Naive thymus-derived CD4-positive, alpha-beta T cell (primary cell): ENCODE measurements around the gene SORCS1. TPM values are rescaled to one million over a fixed set of nuclear protein-coding genes. Genes with fewer than 3 reads are reported as not detected.

Source experiments
- ATAC-seq: fragments of 150-1000 bp; cut with Tn5 transposase; 2 replicates; pipeline ENCODE4 v1.10.0; 2021; ENCODE audit warnings: mild to moderate bottlenecking, moderate library complexity
- CTCF ChIA-PET: fragments of 350-600 bp; sonication (Branson Sonifier 250); formaldehyde crosslinking; loops from one replicate; lab custom pipeline; 2021; ENCODE audit warnings: antibody characterized with exemption; lab: Charles Lee
- POLR2A ChIA-PET: fragments of 350-600 bp; sonication (Branson Sonifier 250); formaldehyde crosslinking; loops from one replicate; lab custom pipeline; 2021; ENCODE audit warnings: antibody characterized with exemption, inconsistent platforms; lab: Charles Lee
- DNase-seq, 9 donors: peaks; one replicate each; pipeline versions ENCODE4 v3.0.0 to v3.0.0-alpha.2; 2020 to 2022; ENCODE audit warnings: mixed read lengths in 1 of 9
- H3K27ac ChIP-seq: one replicate; pipeline ENCODE4 v1.7.0; 2013; ENCODE audit warnings: mild to moderate bottlenecking, low read depth, low read length, moderate library complexity
- H3K27me3 ChIP-seq, 2 donors: one replicate each; pipeline ENCODE4 v1.7.0; 2013; ENCODE audit warnings: low read length in 2 of 2, mild to moderate bottlenecking in 2 of 2, moderate library complexity in 2 of 2; ENCODE audit not compliant: control insufficient read depth in 2 of 2, insufficient read depth in 2 of 2
- H3K36me3 ChIP-seq, 3 experiments: 1 replicate in 2 of 3; 2 replicates in 1 of 3; pipeline ENCODE4 v1.7.0; 2013; ENCODE audit warnings: low read length in 3 of 3, mild to moderate bottlenecking in 3 of 3, moderate library complexity in 1 of 3; ENCODE audit not compliant: insufficient read depth in 3 of 3, control insufficient read depth in 2 of 3
- H3K4me1 ChIP-seq, 2 donors: one replicate each; pipeline ENCODE4 v1.7.0; 2013; ENCODE audit warnings: low read length in 2 of 2, mild to moderate bottlenecking in 2 of 2, moderate library complexity in 1 of 2; ENCODE audit not compliant: control insufficient read depth in 2 of 2, insufficient read depth in 2 of 2
- H3K4me3 ChIP-seq: 2 replicates; pipeline ENCODE4 v1.7.0; 2013; ENCODE audit warnings: mild to moderate bottlenecking, low read length
- H3K9me3 ChIP-seq, 3 experiments: 1 replicate in 2 of 3; 2 replicates in 1 of 3; pipeline ENCODE4 v1.7.0; 2013; ENCODE audit warnings: low read length in 3 of 3; ENCODE audit not compliant: control insufficient read depth in 2 of 3
- H3K27ac Mint-ChIP-seq, 9 donors: one replicate each; pipeline ENCODE4 v1.8.0; 2020 to 2022; ENCODE audit warnings: mixed read lengths in 9 of 9, mild to moderate bottlenecking in 8 of 9, moderate library complexity in 5 of 9, inconsistent platforms in 2 of 9
- H3K27me3 Mint-ChIP-seq, 5 donors: one replicate each; pipeline ENCODE4 v1.8.0; 2021 to 2022; ENCODE audit warnings: mixed read lengths in 5 of 5, mild to moderate bottlenecking in 1 of 5
- H3K36me3 Mint-ChIP-seq, 5 donors: one replicate each; pipeline ENCODE4 v1.8.0; 2020 to 2022; ENCODE audit warnings: mixed read lengths in 5 of 5, mild to moderate bottlenecking in 3 of 5, inconsistent platforms in 1 of 5
- H3K4me1 Mint-ChIP-seq, 7 donors: one replicate each; pipeline ENCODE4 v1.8.0; 2020 to 2022; ENCODE audit warnings: mixed read lengths in 7 of 7, mild to moderate bottlenecking in 3 of 7, inconsistent platforms in 1 of 7
- H3K4me3 Mint-ChIP-seq, 10 donors: one replicate each; pipeline ENCODE4 v1.8.0; 2020 to 2022; ENCODE audit warnings: mild to moderate bottlenecking in 10 of 10, mixed read lengths in 10 of 10, moderate library complexity in 6 of 10, inconsistent platforms in 2 of 10
- H3K9me3 Mint-ChIP-seq, 11 donors: one replicate each; pipeline ENCODE4 v1.8.0; 2020 to 2022; ENCODE audit warnings: mixed read lengths in 11 of 11, mild to moderate bottlenecking in 4 of 11, inconsistent platforms in 1 of 11, moderate library complexity in 1 of 11
- intact Hi-C, 2 donors: fragments of 100-400 bp; cut with micrococcal nuclease; formaldehyde crosslinking; loops; one replicate each; pipeline ENCODE4 v1.15.1; 2023
- polyA plus RNA-seq, 2 donors: library from polyadenylated mRNA; unstranded; fragments of 300-500 nt; fragmentation: Illumina TruSeq; gene quantifications; one replicate each; pipeline ENCODE4 v1.2.3, GENCODE V29; 2021
- total RNA-seq, 6 experiments: library from RNA in 5 of 6; stranded (reverse) in 5 of 6; gene quantifications; 1 replicate in 5 of 6; 2 replicates in 1 of 6; pipeline ENCODE4 v1.2.3 and lab custom pipeline; 2021 to 2026

Gene SORCS1
- total and polyA plus RNA-seq, 7 experiments from 2014 or later, result not detected

- DNase-seq (no peak), ATAC-seq (no peak)
- ChIA-PET CTCF (no interaction called here), POLR2A (no interaction called here)
- Mint-ChIP-seq H3K36me3 (peaks cover 0 to 6% (median 2%) of the 10 kb centered on the region in 5 donors), H3K4me1 (peaks cover 0 to 7% (median 0%) of the 10 kb centered on the region in 7 donors), H3K27me3 (peaks cover 28 to 42% (median 35%) of the 10 kb centered on the region in 5 donors), H3K9me3 (peaks cover 0 to 12% (median 3%) of the 10 kb centered on the region in 11 donors), H3K4me3 (no peak overlapping the region), H3K27ac (no peak overlapping the region)
- H3K36me3 ChIP-seq, result no peaks in the 10 kb centered on the region
- intact Hi-C loops, result no loop called here
- no peaks in the 10 kb centered on the region for H3K9me3 ChIP-seq
- H3K27me3 ChIP-seq, result no peaks in the 10 kb centered on the region
- no peak overlapping the region for H3K27ac ChIP-seq
- H3K4me1 ChIP-seq, result no peaks in the 10 kb centered on the region
- H3K4me3 ChIP-seq, result no peak overlapping the region
Measured at GRCh38 chr10:107166403-107166802, 1.9 kb upstream of the SORCS1 start.

- peaks cover 0 to 12% (median 4%) of the 10 kb centered on the region in 11 donors for H3K9me3 Mint-ChIP-seq
- Histone ChIP-seq H3K4me3 (no peak overlapping the region), H3K4me1 (no peaks in the 10 kb centered on the region), H3K27me3 (no peaks in the 10 kb centered on the region), H3K36me3 (no peaks in the 10 kb centered on the region), H3K9me3 (no peaks in the 10 kb centered on the region), H3K27ac (no peak overlapping the region)
- intact Hi-C loops, result no loop called here
- ChIA-PET POLR2A (no interaction called here), CTCF (no interaction called here)
- peaks cover 0 to 6% (median 2%) of the 10 kb centered on the region in 5 donors for H3K36me3 Mint-ChIP-seq
- DNase-seq, result no peak
- peaks cover 0 to 7% (median 0%) of the 10 kb centered on the region in 7 donors for H3K4me1 Mint-ChIP-seq
- H3K27me3 Mint-ChIP-seq, result peaks cover 28 to 46% (median 35%) of the 10 kb centered on the region in 5 donors
- H3K27ac Mint-ChIP-seq, result no peak overlapping the region
- peak overlapping the region in 1 of 10 donors; percentile 52 for H3K4me3 Mint-ChIP-seq
- ATAC-seq, result no peak
Measured at GRCh38 chr10:107164992-107165391, 486 bp upstream of the SORCS1 start.

- Mint-ChIP-seq H3K27ac (no peak overlapping the region), H3K4me1 (peaks cover 0 to 7% (median 0%) of the 10 kb centered on the region in 7 donors)
Measured at GRCh38 chr10:107163076-107163855, 1.2 kb downstream of the SORCS1 start.

GRCh38 chr10:107160866-107161265, 3.6 kb downstream of the SORCS1 start:
- DNase-seq (no peak), ATAC-seq (no peak)
- Mint-ChIP-seq H3K36me3 (peaks cover 0 to 6% (median 2%) of the 10 kb centered on the region in 5 donors), H3K4me3 (no peak overlapping the region), H3K27ac (no peak overlapping the region), H3K4me1 (peaks cover 0 to 7% (median 0%) of the 10 kb centered on the region in 7 donors), H3K9me3 (peaks cover 0 to 14% (median 4%) of the 10 kb centered on the region in 11 donors), H3K27me3 (peaks cover 22 to 34% (median 30%) of the 10 kb centered on the region in 5 donors)
- H3K27me3 ChIP-seq, result no peaks in the 10 kb centered on the region
- ChIA-PET CTCF (no interaction called here), POLR2A (no interaction called here)
- H3K27ac ChIP-seq, result no peak overlapping the region
- H3K4me1 ChIP-seq, result no peaks in the 10 kb centered on the region
- intact Hi-C loops, result no loop called here
- no peaks in the 10 kb centered on the region for H3K36me3 ChIP-seq
- H3K4me3 ChIP-seq, result no peak overlapping the region
- H3K9me3 ChIP-seq, result no peaks in the 10 kb centered on the region

More at GRCh38 chr10:107163076-107163855, 1.2 kb downstream of the SORCS1 start:
- ChIA-PET POLR2A (no interaction called here), CTCF (no interaction called here)
- Mint-ChIP-seq H3K9me3 (peaks cover 0 to 13% (median 4%) of the 10 kb centered on the region in 11 donors), H3K4me3 (no peak overlapping the region), H3K36me3 (peaks cover 0 to 6% (median 2%) of the 10 kb centered on the region in 5 donors), H3K27me3 (peaks cover 28 to 46% (median 35%) of the 10 kb centered on the region in 5 donors)
- intact Hi-C loops, result no loop called here
- Histone ChIP-seq H3K4me3 (no peak overlapping the region), H3K36me3 (no peaks in the 10 kb centered on the region), H3K4me1 (no peaks in the 10 kb centered on the region), H3K27me3 (no peaks in the 10 kb centered on the region), H3K9me3 (no peaks in the 10 kb centered on the region), H3K27ac (no peak overlapping the region)
- ATAC-seq, result no peak
- DNase-seq, result no peak

- H3K9me3 ChIP-seq, result no peaks in the 10 kb centered on the region
- H3K9me3 Mint-ChIP-seq, result peaks cover 0 to 17% (median 2%) of the 10 kb centered on the region in 11 donors
- peaks cover 0 to 1% (median under 1%) of the 10 kb centered on the region in 5 donors for H3K36me3 Mint-ChIP-seq
- H3K4me3 Mint-ChIP-seq, result no peak overlapping the region
- ChIA-PET CTCF (no interaction called here), POLR2A (no interaction called here)
- H3K4me3 ChIP-seq, result no peak overlapping the region
- intact Hi-C loops, result no loop called here
- no peak overlapping the region for H3K27ac ChIP-seq
- H3K4me1 ChIP-seq, result no peaks in the 10 kb centered on the region
- H3K27me3 ChIP-seq, result no peaks in the 10 kb centered on the region
- peaks cover 14 to 26% (median 20%) of the 10 kb centered on the region in 5 donors for H3K27me3 Mint-ChIP-seq
- ATAC-seq (no peak), DNase-seq (no peak)
- H3K27ac Mint-ChIP-seq, result no peak overlapping the region
- no peaks in the 10 kb centered on the region for H3K36me3 ChIP-seq
- peaks cover 0 to under 1% (median 0%) of the 10 kb centered on the region in 7 donors for H3K4me1 Mint-ChIP-seq
Measured at GRCh38 chr10:107159871-107160270, 4.6 kb downstream of the SORCS1 start.

- intact Hi-C loops, result no loop called here
- Histone ChIP-seq H3K27me3 (no peaks in the 10 kb centered on the region), H3K4me1 (no peaks in the 10 kb centered on the region), H3K4me3 (no peak overlapping the region), H3K9me3 (no peaks in the 10 kb centered on the region), H3K27ac (no peak overlapping the region), H3K36me3 (no peaks in the 10 kb centered on the region)
- no peaks in the 10 kb centered on the region for H3K4me1 Mint-ChIP-seq
- peaks cover 0 to 6% (median 2%) of the 10 kb centered on the region in 5 donors for H3K27me3 Mint-ChIP-seq
- no peak overlapping the region for H3K27ac Mint-ChIP-seq
- no peaks in the 10 kb centered on the region for H3K36me3 Mint-ChIP-seq
- peaks cover 0 to 21% (median 9%) of the 10 kb centered on the region in 11 donors for H3K9me3 Mint-ChIP-seq
- CTCF ChIA-PET, result no interaction called here
- H3K4me3 Mint-ChIP-seq, result no peak overlapping the region
- DNase-seq, result no peak
- POLR2A ChIA-PET, result no interaction called here
- ATAC-seq, result no peak
Measured at GRCh38 chr10:107157071-107157470, 7.4 kb downstream of the SORCS1 start.
